ENCODE measurements around the gene NMS.

The NMS gene

DNA sequence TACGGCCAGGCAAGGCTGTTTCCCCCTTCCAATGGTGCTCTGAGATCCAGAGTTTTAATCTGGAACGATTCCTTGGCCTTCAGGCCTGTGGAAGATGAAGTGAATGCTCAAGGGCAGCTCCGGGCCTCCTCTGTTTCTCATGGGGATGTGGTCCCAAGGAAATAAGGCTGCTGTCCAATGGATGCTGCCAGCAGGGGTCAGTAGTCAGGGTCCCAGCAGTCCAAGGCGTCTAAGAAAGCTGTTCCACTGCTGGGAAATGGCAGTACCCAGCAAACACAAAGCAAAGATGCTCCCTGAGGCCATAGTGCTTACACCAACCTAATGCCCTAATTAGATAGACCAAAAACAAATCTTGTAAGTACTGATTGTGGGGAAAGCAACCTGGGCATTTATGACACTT, 12.5 kb downstream of the NMS start:
- H3K27me3 ChIP-seq (ENCODE audit: control insufficient read depth in 5 of 5, insufficient read depth in 4 of 5, low read length in 5 of 5): peaks cover 0 to 5% (median 0%) of the 10 kb centered on the region in 5 donors
- no peak overlapping the region for H3K27ac ChIP-seq (ENCODE audit: low read depth, low read length)
- no peaks in the 10 kb centered on the region for H3K4me1 ChIP-seq (ENCODE audit: control insufficient read depth in 5 of 5, insufficient read depth in 5 of 5, low read length in 5 of 5)
- no peaks in the 10 kb centered on the region for H3K36me3 ChIP-seq (ENCODE audit: control insufficient read depth in 5 of 5, insufficient read depth in 5 of 5, low read length in 5 of 5)
- peaks cover 0 to 6% (median 4%) of the 10 kb centered on the region in 5 donors for H3K9me3 ChIP-seq (ENCODE audit: control insufficient read depth in 5 of 5, low read length in 5 of 5)
- H3K9ac ChIP-seq (ENCODE audit: low read length in 5 of 5): no peak overlapping the region
- no peak overlapping the region for H3K4me3 ChIP-seq (ENCODE audit: low read depth in 1 of 5, low read length in 5 of 5)

DNA sequence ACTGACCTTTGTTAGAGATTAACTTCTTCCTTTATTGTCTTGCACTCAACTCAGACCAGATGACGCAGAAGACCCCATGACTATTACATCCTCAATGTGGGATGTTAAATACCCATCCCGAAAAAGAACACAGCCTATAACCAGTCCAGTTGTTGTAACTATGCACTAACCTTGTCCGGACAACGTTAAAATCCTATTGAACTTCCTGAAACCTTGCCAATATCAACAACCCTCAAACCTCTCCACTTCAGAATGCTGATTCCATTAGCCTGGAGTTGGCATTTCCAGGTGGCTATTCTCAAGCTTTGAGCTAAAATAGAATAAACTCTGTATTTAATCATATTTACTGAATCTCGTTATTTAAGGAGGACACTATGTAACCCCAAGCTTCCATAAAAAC, 13.6 kb downstream of the NMS start:
- H3K9me3 ChIP-seq (ENCODE audit: control insufficient read depth in 5 of 5, low read length in 5 of 5): peaks cover 0 to 6% (median 4%) of the 10 kb centered on the region in 5 donors
- H3K4me1 ChIP-seq (ENCODE audit: control insufficient read depth in 5 of 5, insufficient read depth in 5 of 5, low read length in 5 of 5): no peaks in the 10 kb centered on the region
- no peaks in the 10 kb centered on the region for H3K36me3 ChIP-seq (ENCODE audit: control insufficient read depth in 5 of 5, insufficient read depth in 5 of 5, low read length in 5 of 5)
- H3K27ac ChIP-seq (ENCODE audit: low read depth, low read length): no peak overlapping the region
- no peak overlapping the region for H3K4me3 ChIP-seq (ENCODE audit: low read depth in 1 of 5, low read length in 5 of 5)
- no peak overlapping the region for H3K9ac ChIP-seq (ENCODE audit: low read length in 5 of 5)
- H3K27me3 ChIP-seq (ENCODE audit: control insufficient read depth in 5 of 5, insufficient read depth in 4 of 5, low read length in 5 of 5): peaks cover 0 to 5% (median 0%) of the 10 kb centered on the region in 5 donors

DNA sequence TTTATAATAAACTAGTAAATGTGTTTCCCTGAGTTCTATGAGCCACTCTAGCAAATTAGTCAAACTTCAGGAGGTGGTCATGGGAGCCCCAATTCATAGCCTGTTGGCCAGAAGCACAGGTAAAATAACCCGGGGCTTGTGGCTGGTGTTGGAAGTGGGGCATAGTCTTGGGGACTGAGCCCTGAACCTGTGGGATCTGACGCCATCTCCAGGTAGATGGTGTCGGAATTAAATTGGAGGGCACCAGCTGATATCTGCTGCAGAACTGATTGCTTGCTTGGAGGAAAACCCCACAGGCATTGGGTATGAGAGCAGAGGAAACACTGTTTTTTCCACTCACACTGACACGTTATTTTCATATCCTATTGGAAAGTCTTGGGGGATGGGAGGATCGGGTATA, 14.1 kb downstream of the NMS start:
- Histone ChIP-seq H3K4me3 (ENCODE audit: low read depth in 1 of 5, low read length in 5 of 5) (no peak overlapping the region), H3K9ac (ENCODE audit: low read length in 5 of 5) (no peak overlapping the region), H3K36me3 (ENCODE audit: control insufficient read depth in 5 of 5, insufficient read depth in 5 of 5, low read length in 5 of 5) (no peaks in the 10 kb centered on the region)

DNA sequence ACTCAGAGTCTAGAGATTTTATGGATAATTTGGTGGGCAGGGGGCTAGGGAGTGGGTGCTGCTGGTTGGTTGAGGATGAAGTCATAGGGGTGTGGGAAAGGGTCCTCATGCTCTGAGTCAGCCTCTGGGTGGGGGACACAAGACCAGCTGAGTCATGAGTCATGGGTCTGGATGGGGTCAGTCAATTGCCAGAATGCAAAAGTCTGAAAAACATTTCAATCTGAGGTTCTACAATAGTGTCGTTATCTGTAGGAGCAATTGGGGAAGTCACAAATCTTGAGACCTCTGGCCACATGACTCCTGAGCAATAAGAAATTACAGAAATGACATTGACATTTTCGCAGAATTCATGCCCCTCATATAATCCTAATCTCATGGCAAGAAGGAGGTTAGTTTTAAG, 15.1 kb downstream of the NMS start:
- Histone ChIP-seq H3K9me3 (ENCODE audit: control insufficient read depth in 5 of 5, low read length in 5 of 5) (peaks cover 0 to 6% (median 4%) of the 10 kb centered on the region in 5 donors), H3K9ac (ENCODE audit: low read length in 5 of 5) (no peak overlapping the region), H3K27me3 (ENCODE audit: control insufficient read depth in 5 of 5, insufficient read depth in 4 of 5, low read length in 5 of 5) (no peaks in the 10 kb centered on the region), H3K36me3 (ENCODE audit: control insufficient read depth in 5 of 5, insufficient read depth in 5 of 5, low read length in 5 of 5) (no peaks in the 10 kb centered on the region), H3K4me3 (ENCODE audit: low read depth in 1 of 5, low read length in 5 of 5) (no peak overlapping the region), H3K27ac (ENCODE audit: low read depth, low read length) (no peak overlapping the region), H3K4me1 (ENCODE audit: control insufficient read depth in 5 of 5, insufficient read depth in 5 of 5, low read length in 5 of 5) (no peaks in the 10 kb centered on the region)

More for the DNA sequence above, 14.1 kb downstream of the NMS start:
- Histone ChIP-seq H3K27ac (ENCODE audit: low read depth, low read length) (no peak overlapping the region), H3K4me1 (ENCODE audit: control insufficient read depth in 5 of 5, insufficient read depth in 5 of 5, low read length in 5 of 5) (no peaks in the 10 kb centered on the region), H3K9me3 (ENCODE audit: control insufficient read depth in 5 of 5, low read length in 5 of 5) (peaks cover 0 to 6% (median 4%) of the 10 kb centered on the region in 5 donors), H3K27me3 (ENCODE audit: control insufficient read depth in 5 of 5, insufficient read depth in 4 of 5, low read length in 5 of 5) (peaks cover 0 to 1% (median 0%) of the 10 kb centered on the region in 5 donors)

DNA sequence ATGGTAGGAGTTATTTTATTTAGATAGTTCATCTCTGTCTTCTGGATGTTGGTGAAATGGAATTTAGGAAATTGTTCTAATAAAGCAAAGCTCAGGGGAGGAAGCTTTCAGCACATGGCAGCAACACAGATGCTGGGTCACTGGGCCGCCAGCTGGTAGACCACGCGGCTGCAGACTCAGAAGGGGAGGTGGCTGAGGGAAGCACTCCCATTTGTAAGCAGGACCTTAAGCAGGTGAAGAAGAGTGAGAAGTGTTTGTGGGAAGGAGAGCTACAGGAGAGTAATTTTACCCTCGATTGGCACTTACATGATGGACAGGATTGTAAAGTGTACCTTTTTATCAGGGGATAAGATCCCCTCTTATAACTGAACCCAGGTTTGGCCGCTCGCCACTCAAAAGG, 24.4 kb downstream of the NMS start:
- Histone ChIP-seq H3K4me3 (ENCODE audit: low read depth in 1 of 5, low read length in 5 of 5) (no peak overlapping the region), H3K36me3 (ENCODE audit: control insufficient read depth in 5 of 5, insufficient read depth in 5 of 5, low read length in 5 of 5) (no peaks in the 10 kb centered on the region), H3K9me3 (ENCODE audit: control insufficient read depth in 5 of 5, low read length in 5 of 5) (peaks cover 0 to 3% (median 0%) of the 10 kb centered on the region in 5 donors), H3K9ac (ENCODE audit: low read length in 5 of 5) (no peak overlapping the region), H3K27ac (ENCODE audit: low read depth, low read length) (no peak overlapping the region), H3K27me3 (ENCODE audit: control insufficient read depth in 5 of 5, insufficient read depth in 4 of 5, low read length in 5 of 5) (peaks cover 0 to 6% (median 4%) of the 10 kb centered on the region in 5 donors), H3K4me1 (ENCODE audit: control insufficient read depth in 5 of 5, insufficient read depth in 5 of 5, low read length in 5 of 5) (no peaks in the 10 kb centered on the region)

DNA sequence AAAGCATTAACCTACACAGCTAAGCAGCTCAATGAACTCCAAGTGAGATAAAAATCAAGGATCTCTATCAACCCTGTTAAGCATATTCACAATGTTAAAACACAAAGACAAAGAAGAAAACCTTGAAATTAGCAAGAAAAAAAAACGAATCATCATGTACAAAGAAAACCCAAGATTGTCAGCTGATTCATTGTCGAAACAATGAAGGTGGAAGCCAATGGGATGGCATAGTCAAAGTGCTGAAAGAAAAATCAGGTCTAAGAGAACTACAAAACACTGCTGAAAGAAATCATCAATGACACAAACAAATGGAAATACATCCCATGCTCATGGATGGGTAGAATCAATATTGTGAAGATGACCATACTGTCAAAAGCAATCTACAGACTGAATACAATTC, 32.5 kb downstream of the NMS start:
- H3K4me1 ChIP-seq (ENCODE audit: control insufficient read depth in 5 of 5, insufficient read depth in 5 of 5, low read length in 5 of 5): no peaks in the 10 kb centered on the region
- peaks cover 0 to 9% (median 4%) of the 10 kb centered on the region in 5 donors for H3K9me3 ChIP-seq (ENCODE audit: control insufficient read depth in 5 of 5, low read length in 5 of 5)
- no peaks in the 10 kb centered on the region for H3K27me3 ChIP-seq (ENCODE audit: control insufficient read depth in 5 of 5, insufficient read depth in 4 of 5, low read length in 5 of 5)
- no peak overlapping the region for H3K4me3 ChIP-seq (ENCODE audit: low read depth in 1 of 5, low read length in 5 of 5)
- H3K27ac ChIP-seq (ENCODE audit: low read depth, low read length): no peak overlapping the region
- no peaks in the 10 kb centered on the region for H3K36me3 ChIP-seq (ENCODE audit: control insufficient read depth in 5 of 5, insufficient read depth in 5 of 5, low read length in 5 of 5)
- no peak overlapping the region for H3K9ac ChIP-seq (ENCODE audit: low read length in 5 of 5)

DNA sequence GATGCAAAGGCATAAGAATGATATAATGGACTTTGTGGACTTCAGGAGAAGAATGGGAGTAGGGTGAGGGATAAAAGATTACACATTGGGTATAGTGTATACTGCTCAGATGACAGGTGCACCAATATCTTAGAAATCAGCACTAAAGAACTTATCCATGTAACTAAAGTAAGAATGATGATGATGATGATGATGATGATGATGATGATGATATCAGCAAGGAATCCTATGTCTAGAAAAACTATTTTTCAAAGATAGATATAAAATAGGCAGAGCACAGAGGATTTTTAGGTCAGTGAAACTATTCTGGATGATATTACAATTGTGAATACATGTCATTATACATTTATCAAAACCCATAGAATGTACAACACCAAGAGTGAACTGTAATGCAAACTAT, 34.3 kb downstream of the NMS start:
- Histone ChIP-seq H3K4me3 (ENCODE audit: low read depth in 1 of 5, low read length in 5 of 5) (no peak overlapping the region), H3K27ac (ENCODE audit: low read depth, low read length) (no peak overlapping the region), H3K9ac (ENCODE audit: low read length in 5 of 5) (no peak overlapping the region), H3K4me1 (ENCODE audit: control insufficient read depth in 5 of 5, insufficient read depth in 5 of 5, low read length in 5 of 5) (no peaks in the 10 kb centered on the region), H3K27me3 (ENCODE audit: control insufficient read depth in 5 of 5, insufficient read depth in 4 of 5, low read length in 5 of 5) (no peaks in the 10 kb centered on the region), H3K36me3 (ENCODE audit: control insufficient read depth in 5 of 5, insufficient read depth in 5 of 5, low read length in 5 of 5) (no peaks in the 10 kb centered on the region), H3K9me3 (ENCODE audit: control insufficient read depth in 5 of 5, low read length in 5 of 5) (peaks cover 0 to 16% (median 6%) of the 10 kb centered on the region in 5 donors)

DNA sequence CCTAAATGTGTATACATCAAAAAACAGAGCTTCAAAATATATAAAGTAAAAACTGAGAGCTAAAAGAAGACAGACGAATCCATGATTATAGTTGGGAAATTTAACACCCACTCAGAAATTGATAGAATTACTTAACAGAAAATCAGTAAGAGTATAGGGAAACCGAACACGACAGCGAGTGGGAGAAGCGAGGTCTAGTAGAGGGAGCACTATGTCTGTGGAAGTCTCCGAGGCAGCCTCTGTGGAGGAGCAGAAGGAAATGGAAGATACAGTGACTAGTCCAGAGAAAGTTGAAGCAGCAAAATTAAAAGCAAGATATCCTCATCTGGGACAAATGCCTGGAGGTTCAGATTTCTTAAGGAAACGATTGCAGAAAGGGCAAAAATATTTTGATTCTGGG, 38.8 kb downstream of the NMS start:
- no peak overlapping the region for H3K27ac ChIP-seq (ENCODE audit: low read depth, low read length)
- no peaks in the 10 kb centered on the region for H3K4me1 ChIP-seq (ENCODE audit: control insufficient read depth in 5 of 5, insufficient read depth in 5 of 5, low read length in 5 of 5)
- H3K27me3 ChIP-seq (ENCODE audit: control insufficient read depth in 5 of 5, insufficient read depth in 4 of 5, low read length in 5 of 5): no peaks in the 10 kb centered on the region
- no peaks in the 10 kb centered on the region for H3K36me3 ChIP-seq (ENCODE audit: control insufficient read depth in 5 of 5, insufficient read depth in 5 of 5, low read length in 5 of 5)
- peaks cover 0 to 10% (median 6%) of the 10 kb centered on the region in 5 donors for H3K9me3 ChIP-seq (ENCODE audit: control insufficient read depth in 5 of 5, low read length in 5 of 5)
- H3K9ac ChIP-seq (ENCODE audit: low read length in 5 of 5): no peak overlapping the region
- H3K4me3 ChIP-seq (ENCODE audit: low read depth in 1 of 5, low read length in 5 of 5): no peak overlapping the region

DNA sequence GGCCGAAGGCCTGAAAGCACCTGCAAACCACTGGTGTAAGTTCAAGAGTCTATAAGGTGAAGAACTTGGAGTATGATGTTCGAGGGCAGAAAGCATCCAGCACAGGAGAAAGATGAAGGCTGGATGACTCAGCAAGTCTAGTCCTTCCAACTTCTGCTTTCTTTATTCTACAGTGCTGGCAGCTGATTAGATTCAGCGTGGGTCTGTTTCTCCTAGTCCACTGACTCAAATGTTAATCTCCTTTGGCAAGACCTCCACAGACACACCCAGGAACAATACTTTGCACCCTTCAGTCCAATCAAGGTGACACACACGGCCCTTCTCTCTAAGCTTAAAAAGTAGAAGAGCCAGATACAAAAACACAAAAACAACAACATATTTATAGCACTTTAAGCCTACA, 43.4 kb downstream of the NMS start:
- H3K27ac ChIP-seq (ENCODE audit: low read depth, low read length): no peak overlapping the region
- H3K36me3 ChIP-seq (ENCODE audit: control insufficient read depth in 5 of 5, insufficient read depth in 5 of 5, low read length in 5 of 5): no peaks in the 10 kb centered on the region
- no peak overlapping the region for H3K9ac ChIP-seq (ENCODE audit: low read length in 5 of 5)
- no peaks in the 10 kb centered on the region for H3K27me3 ChIP-seq (ENCODE audit: control insufficient read depth in 5 of 5, insufficient read depth in 4 of 5, low read length in 5 of 5)
- peaks cover 0 to 2% (median 0%) of the 10 kb centered on the region in 5 donors for H3K9me3 ChIP-seq (ENCODE audit: control insufficient read depth in 5 of 5, low read length in 5 of 5)
- H3K4me3 ChIP-seq (ENCODE audit: low read depth in 1 of 5, low read length in 5 of 5): no peak overlapping the region
- H3K4me1 ChIP-seq (ENCODE audit: control insufficient read depth in 5 of 5, insufficient read depth in 5 of 5, low read length in 5 of 5): no peaks in the 10 kb centered on the region

DNA sequence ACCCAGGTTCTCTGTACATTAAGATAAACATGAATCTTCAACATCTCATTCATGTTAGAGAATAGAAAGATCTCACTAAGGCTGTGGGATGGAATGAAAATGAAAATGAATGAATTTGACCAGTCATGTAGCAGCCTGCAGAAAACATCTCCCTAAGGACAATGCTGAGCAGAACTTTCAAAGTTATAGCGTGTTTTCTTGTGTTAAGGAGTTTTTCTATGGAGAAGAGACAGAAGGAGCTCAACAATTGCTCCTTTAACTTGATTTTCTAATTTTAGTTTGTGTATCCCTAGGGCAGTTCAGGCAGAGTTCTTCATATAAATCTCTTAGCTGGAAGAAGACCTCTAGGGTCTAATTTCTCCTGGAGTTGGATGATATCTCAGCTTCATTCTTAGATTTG, 47.3 kb downstream of the NMS start:
- Histone ChIP-seq H3K9me3 (ENCODE audit: control insufficient read depth in 5 of 5, low read length in 5 of 5) (no peaks in the 10 kb centered on the region), H3K9ac (ENCODE audit: low read length in 5 of 5) (no peak overlapping the region), H3K27ac (ENCODE audit: low read depth, low read length) (no peak overlapping the region), H3K4me3 (ENCODE audit: low read depth in 1 of 5, low read length in 5 of 5) (no peak overlapping the region), H3K4me1 (ENCODE audit: control insufficient read depth in 5 of 5, insufficient read depth in 5 of 5, low read length in 5 of 5) (no peaks in the 10 kb centered on the region), H3K36me3 (ENCODE audit: control insufficient read depth in 5 of 5, insufficient read depth in 5 of 5, low read length in 5 of 5) (no peaks in the 10 kb centered on the region), H3K27me3 (ENCODE audit: control insufficient read depth in 5 of 5, insufficient read depth in 4 of 5, low read length in 5 of 5) (no peaks in the 10 kb centered on the region)

DNA sequence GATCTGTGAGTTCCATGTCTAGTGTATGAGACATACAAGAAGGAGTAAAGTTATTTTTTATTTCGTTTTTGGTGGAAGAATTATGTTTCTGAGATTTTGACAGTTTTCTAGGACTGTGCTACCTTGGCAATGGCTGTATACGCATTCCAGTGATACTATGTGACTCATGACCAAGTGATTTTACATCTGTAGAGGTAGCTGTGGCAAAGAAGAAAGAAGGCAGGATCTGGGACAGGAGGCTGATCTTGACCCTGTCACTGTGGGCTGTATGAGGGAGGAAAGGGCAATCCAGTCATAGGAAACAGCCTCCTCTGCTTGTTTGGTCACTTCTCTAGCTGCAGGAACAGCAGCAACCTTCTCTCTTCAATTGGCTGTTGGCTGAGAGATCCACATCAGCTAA, 48.5 kb downstream of the NMS start:
- Histone ChIP-seq H3K9me3 (ENCODE audit: control insufficient read depth in 5 of 5, low read length in 5 of 5) (peaks cover 0 to 4% (median 0%) of the 10 kb centered on the region in 5 donors), H3K27ac (ENCODE audit: low read depth, low read length) (no peak overlapping the region), H3K4me3 (ENCODE audit: low read depth in 1 of 5, low read length in 5 of 5) (no peak overlapping the region), H3K9ac (ENCODE audit: low read length in 5 of 5) (no peak overlapping the region), H3K27me3 (ENCODE audit: control insufficient read depth in 5 of 5, insufficient read depth in 4 of 5, low read length in 5 of 5) (no peaks in the 10 kb centered on the region), H3K4me1 (ENCODE audit: control insufficient read depth in 5 of 5, insufficient read depth in 5 of 5, low read length in 5 of 5) (no peaks in the 10 kb centered on the region), H3K36me3 (ENCODE audit: control insufficient read depth in 5 of 5, insufficient read depth in 5 of 5, low read length in 5 of 5) (no peaks in the 10 kb centered on the region)

Data from subcutaneous abdominal adipose tissue (tissue), 5 donors.